K562 (cell line): ENCODE measurements around the gene SCGB1A1. TPM values are rescaled to one million over a fixed set of nuclear protein-coding genes. Genes with fewer than 3 reads are reported as not detected.

Source experiments
- ATAC-seq: fragments of 200-7000 bp; cut with Tn5 transposase; 3 replicates; pipeline ENCODE4 v1.9.1; 2020; ENCODE audit warnings: moderate library complexity
- BruUV-seq: library from RNA; stranded (reverse); fragments of 400-500 nt; replicated peaks from 2 replicates; lab custom pipeline; 2021; lab: Mats Ljungman, UMichigan
- CTCF ChIA-PET: fragments of 300-600 bp; formaldehyde crosslinking; extraction: SDS; loops from one replicate; lab custom pipeline; 2021; ENCODE audit warnings: low intra/inter-chr PET ratio; lab: Yijun Ruan, JAX
- POLR2A ChIA-PET: fragments of 300-600, 350-650 bp; sonication (Branson Sonifier 250); formaldehyde crosslinking; extraction: SDS; loops from one replicate; lab custom pipeline; 2021; ENCODE audit warnings: antibody characterized with exemption, inconsistent platforms; lab: Yijun Ruan, JAX
- DNase-seq, 4 experiments: peaks; one replicate each; pipeline versions ENCODE4 v3.0.0 to v3.0.0-alpha.2; 2011 to 2018; ENCODE audit warnings: low spot score in 3 of 4, mixed read lengths in 3 of 4; ENCODE audit errors: extremely low read depth in 1 of 4
- FAIRE-seq: peaks from 2 replicates; lab custom pipeline; 2011; peaks lifted over from hg19 to GRCh38; lab: Jason Lieb, UNC
- H2AFZ ChIP-seq: 2 replicates; pipeline ENCODE4 v1.6.0; 2011; ENCODE audit warnings: low read depth, low read length, control low read depth, inconsistent platforms
- H3K27ac ChIP-seq: fragments of 200-600 bp; 3 replicates; pipeline ENCODE4 v1.8.0; 2011; ENCODE audit warnings: low read depth, mild to moderate bottlenecking, control low read depth, inconsistent platforms, low read length, moderate library complexity, mixed read lengths; ENCODE audit errors: extremely low read depth
- H3K27me3 ChIP-seq, 2 experiments: fragments of 300-600 bp in 1 of 2; 2 replicates in 1 of 2; 3 replicates in 1 of 2; pipeline versions ENCODE4 v1.6.0 to v1.8.0; 2011; ENCODE audit warnings: inconsistent platforms in 2 of 2, low read length in 2 of 2, mild to moderate bottlenecking in 1 of 2, mixed read lengths in 1 of 2, moderate library complexity in 1 of 2; ENCODE audit not compliant: control insufficient read depth in 2 of 2, insufficient read depth in 2 of 2
- H3K36me3 ChIP-seq: fragments of 300-600 bp; 3 replicates; pipeline ENCODE4 v1.8.0; 2011; ENCODE audit warnings: mild to moderate bottlenecking, low read length, inconsistent platforms; ENCODE audit not compliant: control insufficient read depth, insufficient read depth
- H3K4me1 ChIP-seq, 2 experiments: fragments of 200-600 bp in 1 of 2; replicated peaks in 1 of 2; 2 replicates in 1 of 2; 3 replicates in 1 of 2; pipeline versions ENCODE4 v1.5.1 to v1.8.0; 2011; ENCODE audit warnings: inconsistent platforms in 2 of 2, low read length in 2 of 2, mild to moderate bottlenecking in 1 of 2, mixed read lengths in 1 of 2, moderate library complexity in 1 of 2; ENCODE audit not compliant: control insufficient read depth in 2 of 2, insufficient read depth in 2 of 2
- H3K4me2 ChIP-seq: 2 replicates; pipeline ENCODE4 v1.6.1; 2011; ENCODE audit warnings: low read length, control low read depth, inconsistent platforms, mixed read lengths; ENCODE audit not compliant: insufficient read depth
- H3K4me3 ChIP-seq: fragments of 200-600 bp; sonication (generic), shearing (Covaris generic); 2 replicates; pipeline ENCODE4 v1.5.1; 2016; ENCODE audit warnings: control low read depth, inconsistent platforms
- H3K79me2 ChIP-seq: fragments of 200-600 bp; 3 replicates; pipeline ENCODE4 v1.8.0; 2011; ENCODE audit warnings: low read length, inconsistent platforms; ENCODE audit not compliant: control insufficient read depth, insufficient read depth
- H3K9ac ChIP-seq, 2 experiments: 2 replicates each; pipeline versions ENCODE4 v1.6.0 to v1.6.1; 2011; ENCODE audit warnings: low read depth in 2 of 2, low read length in 2 of 2, control low read depth in 1 of 2, inconsistent platforms in 1 of 2, mild to moderate bottlenecking in 1 of 2, mixed read lengths in 1 of 2; ENCODE audit not compliant: insufficient read depth in 1 of 2
- H3K9me1 ChIP-seq: one replicate; pipeline ENCODE4 v1.6.0; 2011; ENCODE audit warnings: inconsistent platforms, mild to moderate bottlenecking, low read length, moderate library complexity; ENCODE audit not compliant: control insufficient read depth, insufficient read depth
- H3K9me3 ChIP-seq: replicated peaks from 2 replicates; pipeline ENCODE4 v1.5.1; 2011; ENCODE audit warnings: low read depth, low read length, inconsistent platforms; ENCODE audit not compliant: control insufficient read depth, insufficient read depth
- H4K20me1 ChIP-seq: replicated peaks from 2 replicates; pipeline ENCODE4 v1.6.1; 2011; ENCODE audit warnings: low read length, inconsistent platforms, mixed read lengths; ENCODE audit not compliant: control insufficient read depth, insufficient read depth
- ATF3 ChIP-seq, 2 experiments: fragments of 450-650 bp in 1 of 2; sonication (generic) in 1 of 2; formaldehyde crosslinking in 1 of 2; IDR thresholded peaks in 1 of 2; conservative IDR thresholded peaks in 1 of 2; 2 replicates each; pipeline versions ENCODE4 v1.6.1 to v1.8.1; 2016 to 2023; ENCODE audit warnings: mild to moderate bottlenecking in 2 of 2, moderate library complexity in 2 of 2, inconsistent platforms in 1 of 2, missing genetic modification reagents in 1 of 2
- CBFA2T3 ChIP-seq: fragments of 450-650 bp; IDR thresholded peaks from 2 replicates; pipeline ENCODE4 v1.6.1; 2017
- CBFB ChIP-seq: sonication (generic); formaldehyde crosslinking; IDR thresholded peaks from 2 replicates; pipeline ENCODE4 v1.4.0; 2020; ENCODE audit warnings: mild to moderate bottlenecking, missing genetic modification reagents
- CREM ChIP-seq: IDR thresholded peaks from 2 replicates; pipeline ENCODE4 v1.6.1; 2014; ENCODE audit warnings: antibody characterized with exemption, low read depth
- EHMT2 ChIP-seq: fragments of 450-650 bp; IDR thresholded peaks from 2 replicates; pipeline ENCODE4 v1.6.1; 2018; ENCODE audit warnings: antibody characterized with exemption
- GABPB1 ChIP-seq: sonication (generic); formaldehyde crosslinking; IDR thresholded peaks from 2 replicates; pipeline ENCODE4 v1.8.0; 2022; ENCODE audit warnings: mild to moderate bottlenecking, missing genetic modification reagents
- HEY1 ChIP-seq: fragments of 250-450 bp; sonication (Bioruptor Pico); IDR thresholded peaks from 2 replicates; pipeline ENCODE4 v1.5.0; 2020; ENCODE audit warnings: mild to moderate bottlenecking, moderate library complexity, borderline replicate concordance
- HIVEP1 ChIP-seq: fragments of 250-450 bp; sonication (Bioruptor Pico); IDR thresholded peaks from 2 replicates; pipeline ENCODE4 v1.4.0; 2020; ENCODE audit warnings: mild to moderate bottlenecking
- JUN ChIP-seq, 2 experiments: sonication (generic) in 1 of 2; formaldehyde crosslinking in 1 of 2; IDR thresholded peaks; 2 replicates each; pipeline versions ENCODE4 v1.6.1 to v1.8.0; 2012 to 2022; ENCODE audit warnings: borderline replicate concordance in 2 of 2, mild to moderate bottlenecking in 2 of 2, improper control_type of control experiment in 1 of 2, low read depth in 1 of 2, low read length in 1 of 2, missing genetic modification reagents in 1 of 2
- NONO ChIP-seq, 2 experiments: fragments of 200-400 bp in 1 of 2; fragments of 450-650 bp in 1 of 2; formaldehyde crosslinking in 1 of 2; IDR thresholded peaks; 2 replicates each; pipeline ENCODE4 v1.6.1; 2017; ENCODE audit warnings: low read depth in 2 of 2, mild to moderate bottlenecking in 2 of 2, moderate library complexity in 2 of 2, low read length in 1 of 2
- POLR2AphosphoS2 ChIP-seq: IDR thresholded peaks from 2 replicates; pipeline ENCODE4 v1.6.1; 2012; ENCODE audit warnings: low read length, improper control_type of control experiment
- ZBTB26 ChIP-seq: fragments of 450-650 bp; formaldehyde crosslinking; IDR thresholded peaks from 2 replicates; pipeline ENCODE4 v1.4.0; 2022; ENCODE audit warnings: missing genetic modification characterization
- ZNF23 ChIP-seq: fragments of 250-450 bp; sonication (Bioruptor Pico); IDR thresholded peaks from 2 replicates; pipeline ENCODE4 v1.4.0; 2020; ENCODE audit warnings: mild to moderate bottlenecking
- ZNF583 ChIP-seq: fragments of 250-450 bp; sonication (Bioruptor Pico); IDR thresholded peaks from 2 replicates; pipeline ENCODE4 v1.4.0; 2020
- ZNF592 ChIP-seq: fragments of 450-650 bp; IDR thresholded peaks from 2 replicates; pipeline ENCODE4 v1.6.1; 2017; ENCODE audit warnings: antibody characterized with exemption, mild to moderate bottlenecking
- WGBS: fragments of 100-300 bp; shearing (Covaris generic); methylation state at CpG from one replicate; pipeline ENCODE4 v1.1.6; 2016; ENCODE audit warnings: low coverage, mixed read lengths; ENCODE audit not compliant: insufficient coverage; ENCODE audit errors: missing lambda C conversion rate; 5-methylcytosine and 5-hydroxymethylcytosine counted together
- in situ Hi-C: fragments of 300-500 bp; cut with MboI; formaldehyde crosslinking; loops from 4 replicates; pipeline ENCODE4 v1.15.0; 2018; ENCODE audit warnings: inconsistent platforms, mixed read lengths
- intact Hi-C: fragments of 100-400 bp; cut with micrococcal nuclease; formaldehyde crosslinking; loops from 2 replicates; pipeline ENCODE4 v1.14.2; 2022
- polyA plus RNA-seq, 8 experiments: library from polyadenylated mRNA; depleted of rRNA in 4 of 8; stranded (reverse) in 5 of 8; unstranded in 3 of 8; fragments of >200 nt; fragmentation: Nextera tagmentation in 2 of 8; fragmentation: Illumina TruSeq in 1 of 8; extraction: Ambion mirVana in 2 of 8; extraction: Trizol in 1 of 8; gene quantifications; 2 replicates each; pipeline versions ENCODE4 v1.2.1 to v1.2.3, GENCODE V29; 2011 to 2014; ENCODE audit warnings: inconsistent platforms in 1 of 8, missing spikeins in 1 of 8
- total RNA-seq, 7 experiments: library from RNA; depleted of rRNA in 6 of 7; stranded (reverse); fragments of >200 nt in 6 of 7; fragmentation: Illumina TruSeq in 2 of 7; extraction: Trizol in 2 of 7; gene quantifications; 2 replicates each; pipeline versions ENCODE4 v1.2.1 to v1.2.3, GENCODE V29; 2011 to 2021; ENCODE audit warnings: low replicate concordance in 1 of 7

The SCGB1A1 gene
- total and polyA plus RNA-seq, 9 of the 15 experiments (the other 6 are each of a cell fraction or from before 2014, with no cell fraction given) = 0.55 TPM; not detected in 8

GRCh38 chr11:62462508-62462892, 43.7 kb downstream of the SCGB1A1 start (continued):
- TF ChIP-seq ZNF592 (no peak; the same call in none of the 2 replicates), ZNF23 (CRISPR knock-in tag) (no peak), NONO (IDR thresholded peaks at IDR 0.05; ENCODE audit: low read depth in 2 of 2, low read length in 1 of 2) (0 out of 4 replicates have a peak, but pooled peaks of 1 of the 2 experiments have one; percentile 3), CBFA2T3 (0 out of 2 replicates have a peak, but pooled peaks have one; percentile 11)

GRCh38 chr11:62463121-62463542, 44.3 kb downstream of the SCGB1A1 start:
- no peak for FAIRE-seq
- DNase-seq = no peak
- ATAC-seq = no peak
- Histone ChIP-seq H3K4me3 (no peak overlapping the region), H3K79me2 (no peaks in the 10 kb centered on the region), H3K36me3 (no peaks in the 10 kb centered on the region), H3K4me2 (peak overlapping the region; percentile 77; the same call in 1 of the 2 replicates), H3K27me3 (no peaks in the 10 kb centered on the region), H4K20me1 (no peaks in the 10 kb centered on the region), H2AFZ (peak overlapping the region; percentile 91), H3K9me3 (no peaks in the 10 kb centered on the region), H3K27ac (peak overlapping the region; percentile 83), H3K4me1 (peaks cover 56 to 67% of the 10 kb centered on the region in 2 experiments), H3K9ac (peak overlapping the region; percentile 23 to 32; a peak in 2 of 4 replicates), H3K9me1 (no peaks in the 10 kb centered on the region)
- ChIA-PET POLR2A (interaction anchor here (0.6 to 3.0 kb wide), 3 partner anchors 16 to 218 kb away, joined by 3 to 18 read pairs (median 3); no protein-coding TSS in a partner anchor), CTCF (no interaction called here)
- 63% methylated on average over 6 of the region's 6 CpGs for WGBS
- in situ Hi-C loops = no loop called here
- intact Hi-C loops = no loop called here
- no TSS peak for BruUV-seq
- TF ChIP-seq CBFB (CRISPR knock-in tag) (no peak), CREM (no peak), HIVEP1 (no peak), HEY1 (CRISPR knock-in tag) (no peak), POLR2AphosphoS2 (no peak), JUN (IDR thresholded peaks at IDR 0.05; ENCODE audit: borderline replicate concordance, low read depth, low read length) (no peak), JUN (CRISPR knock-in tag; IDR thresholded peaks at IDR 0.05; ENCODE audit: borderline replicate concordance) (no peak), EHMT2 (0 out of 2 replicates have a peak, but pooled peaks have one; percentile 50), ZBTB26 (CRISPR knock-in tag) (no peak), ZNF583 (no peak), ATF3 (IDR thresholded peaks at IDR 0.05) (no peak), ATF3 (CRISPR knock-in tag; conservative IDR thresholded peaks at IDR 0.05) (no peak), GABPB1 (no peak)
